BJ (cell line): Measurements from ENCODE around the gene CEP85. TPM values are rescaled to one million over a fixed set of nuclear protein-coding genes. Genes with fewer than 3 reads are reported as not detected.

ENCODE experiments used
- CTCF ChIA-PET: fragments of 350-600 bp; formaldehyde crosslinking; extraction: SDS; loops from one replicate; lab custom pipeline; 2021; ENCODE audit warnings: antibody characterized with exemption, inconsistent platforms; lab: Yijun Ruan, JAX
- POLR2A ChIA-PET: fragments of 300-600 bp; sonication (Branson Sonifier 250); formaldehyde crosslinking; extraction: SDS; loops from one replicate; lab custom pipeline; 2021; ENCODE audit warnings: antibody characterized with exemption; lab: Charles Lee
- DNase-seq: peaks from one replicate; pipeline ENCODE4 v3.0.0-alpha.2; 2011; ENCODE audit warnings: low read depth
- H3K27me3 ChIP-seq: 2 replicates; pipeline ENCODE4 v1.6.0; 2011; ENCODE audit warnings: low read length; ENCODE audit not compliant: control insufficient read depth, insufficient read depth
- H3K36me3 ChIP-seq: 2 replicates; pipeline ENCODE4 v1.5.1; 2011; ENCODE audit warnings: low read length; ENCODE audit not compliant: control insufficient read depth, insufficient read depth
- H3K4me3 ChIP-seq: 2 replicates; pipeline ENCODE4 v1.5.1; 2011; ENCODE audit warnings: low read depth, mild to moderate bottlenecking, control low read depth, low read length
- polyA plus RNA-seq: library from polyadenylated mRNA; depleted of rRNA; stranded (reverse); fragments of >200 nt; gene quantifications from 2 replicates; pipeline ENCODE4 v1.2.3, GENCODE V29; 2011
- TF ChIP-seq, protein P1 (sequence below): IDR thresholded peaks from 2 replicates; pipeline ENCODE4 v1.5.1; 2011; ENCODE audit warnings: low read depth, mild to moderate bottlenecking, control low read depth, inconsistent platforms, low read length, moderate library complexity; ENCODE audit not compliant: insufficient read depth

CEP85 gene
- polyA plus RNA-seq, 1 experiment, result 10.8 TPM

DNA sequence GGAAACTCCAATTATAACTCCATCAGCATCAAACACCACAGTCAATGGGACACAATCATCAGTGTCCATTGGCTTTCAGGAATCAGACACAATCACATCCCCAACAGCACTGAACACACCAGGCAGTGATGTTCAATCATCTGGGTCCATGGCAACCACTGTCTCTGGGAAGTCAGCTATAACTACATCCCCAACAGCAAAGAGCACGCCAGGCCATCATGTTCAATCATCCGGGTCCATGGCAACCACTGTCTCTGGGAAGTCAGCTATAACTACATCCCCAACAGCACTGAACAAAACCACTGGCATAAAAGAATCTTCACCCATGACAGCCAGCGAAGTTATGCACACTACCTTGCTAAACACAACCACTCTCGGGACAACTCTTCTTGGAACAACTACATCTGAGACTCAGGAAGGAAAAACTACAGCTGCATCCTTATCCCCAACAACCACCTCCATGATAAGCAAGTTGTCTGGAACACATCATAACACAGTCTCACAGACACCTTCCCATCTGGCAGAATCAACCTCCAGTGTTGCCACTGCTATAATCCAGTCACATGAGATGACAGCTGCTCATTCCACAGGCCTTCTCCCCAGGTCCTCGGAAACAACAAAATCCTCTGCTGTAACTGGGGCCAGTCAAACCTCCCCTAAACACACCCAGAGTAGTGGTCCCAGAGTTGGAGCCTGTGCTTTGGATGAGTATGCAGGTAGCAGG is 23.7 kb upstream of the CEP85 start:
- CTCF ChIA-PET, result interaction anchor here (0.7 to 1.4 kb wide), 3 partner anchors 14 to 23 kb away, joined by 3 to 4 read pairs (median 3); partner anchors contain the start of gene CEP85
- POLR2A ChIA-PET, result interaction anchor here (0.6 kb wide), 1 partner anchor 168 kb away, joined by 3 read pairs; no protein-coding TSS in a partner anchor
- H3K27me3 ChIP-seq, result peaks cover 6% of the 10 kb centered on the region
- no peak overlapping the region for H3K4me3 ChIP-seq
- H3K36me3 ChIP-seq, result no peaks in the 10 kb centered on the region
- TF ChIP-seq, protein P1, sequence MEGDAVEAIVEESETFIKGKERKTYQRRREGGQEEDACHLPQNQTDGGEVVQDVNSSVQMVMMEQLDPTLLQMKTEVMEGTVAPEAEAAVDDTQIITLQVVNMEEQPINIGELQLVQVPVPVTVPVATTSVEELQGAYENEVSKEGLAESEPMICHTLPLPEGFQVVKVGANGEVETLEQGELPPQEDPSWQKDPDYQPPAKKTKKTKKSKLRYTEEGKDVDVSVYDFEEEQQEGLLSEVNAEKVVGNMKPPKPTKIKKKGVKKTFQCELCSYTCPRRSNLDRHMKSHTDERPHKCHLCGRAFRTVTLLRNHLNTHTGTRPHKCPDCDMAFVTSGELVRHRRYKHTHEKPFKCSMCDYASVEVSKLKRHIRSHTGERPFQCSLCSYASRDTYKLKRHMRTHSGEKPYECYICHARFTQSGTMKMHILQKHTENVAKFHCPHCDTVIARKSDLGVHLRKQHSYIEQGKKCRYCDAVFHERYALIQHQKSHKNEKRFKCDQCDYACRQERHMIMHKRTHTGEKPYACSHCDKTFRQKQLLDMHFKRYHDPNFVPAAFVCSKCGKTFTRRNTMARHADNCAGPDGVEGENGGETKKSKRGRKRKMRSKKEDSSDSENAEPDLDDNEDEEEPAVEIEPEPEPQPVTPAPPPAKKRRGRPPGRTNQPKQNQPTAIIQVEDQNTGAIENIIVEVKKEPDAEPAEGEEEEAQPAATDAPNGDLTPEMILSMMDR, result no peak
- no peak for DNase-seq

DNA sequence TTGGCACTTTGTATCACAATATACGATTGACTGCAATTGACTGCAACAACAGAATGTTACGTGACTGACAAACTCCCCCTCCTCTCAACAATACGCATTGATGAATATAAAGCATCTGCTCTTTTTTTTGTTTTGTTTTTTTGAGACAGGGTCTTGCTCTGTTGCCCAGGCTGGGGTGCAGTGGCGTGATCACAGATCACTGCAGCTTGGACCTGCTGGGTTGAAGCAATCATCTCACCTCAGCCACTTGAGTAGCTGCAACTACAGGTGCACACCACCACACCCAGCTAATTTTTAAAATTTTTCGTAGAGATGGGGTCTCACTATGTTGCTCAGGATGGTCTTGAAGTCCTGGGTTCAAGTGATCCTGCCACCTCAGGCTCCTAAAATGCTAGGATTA is 21.3 kb upstream of the CEP85 start:
- no peaks in the 10 kb centered on the region for H3K36me3 ChIP-seq
- CTCF ChIA-PET, result interaction anchor here (1.0 to 1.3 kb wide), 3 partner anchors 9 to 22 kb away, joined by 3 to 5 read pairs (median 5); partner anchors contain the start of gene CEP85
- H3K27me3 ChIP-seq, result peaks cover 7% of the 10 kb centered on the region
- no peak overlapping the region for H3K4me3 ChIP-seq
- TF ChIP-seq, protein P1, result no peak
- POLR2A ChIA-PET, result no interaction called here
- no peak for DNase-seq

DNA sequence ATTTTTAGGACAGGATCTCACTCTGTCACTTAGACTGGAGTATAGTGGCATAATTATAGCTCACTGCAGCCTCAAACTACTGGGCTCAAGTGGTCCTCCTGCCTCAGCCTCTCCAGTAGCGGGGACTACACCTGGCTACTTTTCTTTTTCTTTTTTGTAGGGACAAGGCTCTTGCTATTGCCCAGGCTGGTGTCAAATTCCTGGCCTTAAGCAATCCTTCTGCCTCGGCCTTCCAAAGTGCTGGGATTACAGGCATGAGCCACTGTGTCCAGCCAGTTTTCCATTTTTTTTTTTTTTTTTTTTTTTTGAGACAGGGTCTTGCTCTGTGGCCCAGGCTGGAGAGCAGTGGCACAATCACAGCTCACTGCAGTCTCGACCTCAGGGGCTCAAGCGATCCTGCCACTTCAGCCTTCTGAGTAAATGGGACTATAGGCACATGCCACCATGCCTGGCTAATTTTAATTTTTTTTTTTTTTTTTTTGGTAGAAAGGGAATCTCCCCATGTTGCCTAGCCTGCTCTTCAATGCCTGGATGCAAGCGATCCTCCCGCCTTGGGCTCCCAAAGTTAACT is 20.6 kb upstream of the CEP85 start:
- H3K36me3 ChIP-seq, result no peaks in the 10 kb centered on the region
- ChIA-PET POLR2A (no interaction called here), CTCF (interaction anchor here (1.1 to 1.3 kb wide), 2 partner anchors 10 to 21 kb away, joined by 5 read pairs; partner anchors contain the start of gene CEP85)
- H3K4me3 ChIP-seq, result no peak overlapping the region
- DNase-seq, result no peak
- TF ChIP-seq, protein P1, result no peak
- peaks cover 7% of the 10 kb centered on the region for H3K27me3 ChIP-seq

DNA sequence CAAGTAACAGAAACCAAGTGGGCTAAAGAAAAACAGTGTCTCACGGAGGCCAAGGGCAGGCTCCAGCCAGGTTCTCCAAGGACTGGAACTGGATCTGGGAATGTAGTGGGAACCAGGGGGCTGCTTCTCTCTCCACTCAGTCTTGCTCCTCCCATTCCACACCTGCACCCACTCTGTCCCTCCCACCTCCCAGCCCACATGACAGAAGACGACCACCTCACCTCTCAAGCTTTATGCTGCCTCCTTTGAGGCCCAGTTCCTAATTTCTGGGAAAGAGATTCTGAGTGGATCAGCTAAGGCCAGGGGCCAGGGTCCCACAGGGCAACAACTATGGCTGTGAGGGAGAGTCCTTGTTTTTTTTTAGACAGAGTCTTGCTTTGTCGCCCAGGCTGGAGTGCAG is 18.8 kb upstream of the CEP85 start:
- TF ChIP-seq, protein P1, result no peak
- ChIA-PET CTCF (interaction anchor here (1.9 kb wide), 1 partner anchor 10 kb away, joined by 5 read pairs; no protein-coding TSS in a partner anchor), POLR2A (no interaction called here)
- Histone ChIP-seq H3K27me3 (peaks cover 7% of the 10 kb centered on the region), H3K4me3 (no peak overlapping the region), H3K36me3 (no peaks in the 10 kb centered on the region)
- no peak for DNase-seq

DNA sequence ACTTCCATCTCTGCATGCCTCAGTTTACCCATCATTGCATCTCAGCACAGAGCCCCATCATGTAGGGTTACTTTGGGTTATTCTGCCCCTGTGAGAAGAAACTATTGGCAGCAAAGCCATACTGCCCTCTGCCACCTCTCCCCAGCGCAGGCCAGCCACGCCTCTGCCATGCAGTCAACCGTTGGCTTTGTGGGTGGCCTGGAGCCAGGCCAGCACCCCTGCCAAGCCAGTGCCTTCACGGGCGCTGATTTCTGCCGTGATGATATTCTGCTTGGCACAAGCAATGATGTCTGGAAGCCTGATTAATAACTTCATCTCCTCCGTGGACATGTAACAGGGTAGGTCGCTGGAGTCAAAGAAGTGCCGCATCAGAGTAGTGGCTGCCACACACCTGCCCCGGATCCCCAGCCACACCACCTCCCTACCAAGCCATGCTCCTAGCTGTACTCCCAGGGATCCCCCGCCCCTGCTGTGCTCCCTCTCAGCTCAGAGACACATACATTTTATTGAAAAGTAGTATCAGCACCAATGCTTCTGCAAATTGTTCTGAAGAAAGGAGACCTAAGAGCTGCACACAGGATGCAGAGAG is 15.0 kb upstream of the CEP85 start:
- Histone ChIP-seq H3K4me3 (no peak overlapping the region), H3K36me3 (no peaks in the 10 kb centered on the region), H3K27me3 (peaks cover 12% of the 10 kb centered on the region)
- DNase-seq, result no peak
- TF ChIP-seq, protein P1, result no peak
- POLR2A ChIA-PET, result no interaction called here
- CTCF ChIA-PET, result no interaction called here
